PC-9 (cell line): ENCODE data around the gene B3GALT4. TPM values are rescaled to one million over a fixed set of nuclear protein-coding genes. Genes with fewer than 3 reads are reported as not detected.

Experiments
- BruUV-seq: library from RNA; stranded (reverse); fragments of 400-500 nt; replicated peaks from 2 replicates; lab custom pipeline; 2021; lab: Mats Ljungman, UMichigan
- CTCF ChIA-PET: fragments of 300-600 bp; sonication (Branson Sonifier 250); formaldehyde crosslinking; loops from one replicate; lab custom pipeline; 2022; ENCODE audit warnings: antibody characterized with exemption; lab: Charles Lee
- POLR2A ChIA-PET: fragments of 300-600 bp; sonication (Branson Sonifier 250); formaldehyde crosslinking; loops from one replicate; lab custom pipeline; 2022; ENCODE audit warnings: antibody characterized with exemption; ENCODE audit not compliant: unreplicated experiment; lab: Charles Lee
- DNase-seq, 2 experiments: peaks; one replicate each; pipeline versions ENCODE4 v3.0.0 to v3.0.0-alpha.2; 2015 to 2022; ENCODE audit warnings: mixed read lengths in 1 of 2
- H2AFZ ChIP-seq: fragments of 200-600 bp; sonication (generic); 2 replicates; pipeline ENCODE4 v1.8.1; 2017; ENCODE audit warnings: antibody characterized with exemption
- H3F3A ChIP-seq: fragments of 200-600 bp; sonication (generic); 2 replicates; pipeline ENCODE4 v1.8.1; 2017; ENCODE audit warnings: antibody characterized with exemption, mild to moderate bottlenecking, low read depth; ENCODE audit not compliant: insufficient read depth
- H3K27ac ChIP-seq: fragments of 200-600 bp; sonication (generic); 2 replicates; pipeline ENCODE4 v1.6.1; 2016; ENCODE audit warnings: mixed run types
- H3K27me3 ChIP-seq: fragments of 200-600 bp; sonication (generic); 2 replicates; pipeline ENCODE4 v1.6.1; 2016; ENCODE audit warnings: low read depth, mixed run types; ENCODE audit not compliant: insufficient read depth
- H3K36me3 ChIP-seq: fragments of 200-600 bp; sonication (generic); 2 replicates; pipeline ENCODE4 v1.6.1; 2016; ENCODE audit warnings: low read depth, mixed run types
- H3K4me1 ChIP-seq: fragments of 200-600 bp; sonication (generic); replicated peaks from 2 replicates; pipeline ENCODE4 v1.6.1; 2016; ENCODE audit warnings: mixed run types; ENCODE audit not compliant: insufficient read depth
- H3K4me2 ChIP-seq: fragments of 200-600 bp; sonication (generic); 2 replicates; pipeline ENCODE4 v1.6.1; 2017; ENCODE audit warnings: mixed run types
- H3K4me3 ChIP-seq: fragments of 200-600 bp; sonication (generic); 2 replicates; pipeline ENCODE4 v1.6.1; 2016; ENCODE audit warnings: mixed run types
- H3K79me2 ChIP-seq: fragments of 200-600 bp; sonication (generic); 2 replicates; pipeline ENCODE4 v1.6.1; 2017; ENCODE audit warnings: low read depth, mixed run types
- H3K9me2 ChIP-seq: fragments of 200-600 bp; sonication (generic); 2 replicates; pipeline ENCODE4 v1.8.1; 2017; ENCODE audit warnings: mild to moderate bottlenecking; ENCODE audit not compliant: insufficient read depth
- H3K9me3 ChIP-seq: fragments of 200-600 bp; sonication (generic); 2 replicates; pipeline ENCODE4 v1.8.1; 2016; ENCODE audit warnings: low read depth; ENCODE audit not compliant: insufficient read depth
- H4K20me1 ChIP-seq: fragments of 200-600 bp; sonication (generic); 2 replicates; pipeline ENCODE4 v1.8.1; 2017; ENCODE audit not compliant: insufficient read depth
- EZH2 ChIP-seq: fragments of 200-600 bp; sonication (generic); IDR thresholded peaks from 2 replicates; pipeline ENCODE4 v1.8.0; 2017; ENCODE audit warnings: antibody characterized with exemption, low read depth
- intact Hi-C: fragments of 100-400 bp; cut with micrococcal nuclease; formaldehyde crosslinking; loops from one replicate; pipeline ENCODE4 v1.10.0; 2022; ENCODE audit not compliant: unreplicated experiment
- total RNA-seq: library from RNA; stranded (reverse); gene quantifications from 2 replicates; pipeline ENCODE4 v1.2.3, GENCODE V29; 2021
- TF ChIP-seq, protein P1 (sequence below): fragments of 200-600 bp; sonication (generic); conservative IDR thresholded peaks from 2 replicates; pipeline ENCODE4 v1.6.1; 2017; ENCODE audit warnings: mixed run types, antibody characterized with exemption, mild to moderate bottlenecking, moderate library complexity

The B3GALT4 gene
- total RNA-seq, 1 experiment from 2014 or later, result 10.3 TPM

DNA sequence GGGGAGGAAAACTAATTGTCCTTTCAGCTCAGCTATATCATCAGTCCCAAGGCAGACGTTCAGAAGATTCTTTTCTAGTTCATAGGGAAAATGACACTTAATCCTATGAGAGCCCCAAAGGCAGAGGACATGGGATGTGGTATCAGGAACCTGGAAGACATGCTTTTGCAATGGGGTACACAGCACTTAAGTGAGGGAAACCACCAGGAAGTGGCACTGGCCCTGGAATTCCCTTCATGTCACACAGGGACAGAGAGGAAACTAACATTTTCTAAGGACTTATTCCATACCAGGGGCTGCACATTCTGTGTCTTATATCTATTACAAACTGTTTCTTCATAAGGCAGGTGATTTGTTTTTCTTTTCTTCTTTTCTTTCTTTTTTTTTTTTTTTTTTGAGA, 33.4 kb upstream of the B3GALT4 start:
- DNase-seq, result no peak
- peaks cover 67% of the 10 kb centered on the region for H3K27me3 ChIP-seq
- no peak overlapping the region for H3K4me2 ChIP-seq
- intact Hi-C loops, result no loop called here
- H3K36me3 ChIP-seq, result no peaks in the 10 kb centered on the region
- no peaks in the 10 kb centered on the region for H4K20me1 ChIP-seq
- H2AFZ ChIP-seq, result no peak overlapping the region
- no peak overlapping the region for H3K27ac ChIP-seq
- POLR2A ChIA-PET, result no interaction called here
- peaks cover 1% of the 10 kb centered on the region for H3K4me1 ChIP-seq
- no peaks in the 10 kb centered on the region for H3K9me3 ChIP-seq
- H3K79me2 ChIP-seq, result no peaks in the 10 kb centered on the region
- no peaks in the 10 kb centered on the region for H3K9me2 ChIP-seq
- TF ChIP-seq, protein P1, sequence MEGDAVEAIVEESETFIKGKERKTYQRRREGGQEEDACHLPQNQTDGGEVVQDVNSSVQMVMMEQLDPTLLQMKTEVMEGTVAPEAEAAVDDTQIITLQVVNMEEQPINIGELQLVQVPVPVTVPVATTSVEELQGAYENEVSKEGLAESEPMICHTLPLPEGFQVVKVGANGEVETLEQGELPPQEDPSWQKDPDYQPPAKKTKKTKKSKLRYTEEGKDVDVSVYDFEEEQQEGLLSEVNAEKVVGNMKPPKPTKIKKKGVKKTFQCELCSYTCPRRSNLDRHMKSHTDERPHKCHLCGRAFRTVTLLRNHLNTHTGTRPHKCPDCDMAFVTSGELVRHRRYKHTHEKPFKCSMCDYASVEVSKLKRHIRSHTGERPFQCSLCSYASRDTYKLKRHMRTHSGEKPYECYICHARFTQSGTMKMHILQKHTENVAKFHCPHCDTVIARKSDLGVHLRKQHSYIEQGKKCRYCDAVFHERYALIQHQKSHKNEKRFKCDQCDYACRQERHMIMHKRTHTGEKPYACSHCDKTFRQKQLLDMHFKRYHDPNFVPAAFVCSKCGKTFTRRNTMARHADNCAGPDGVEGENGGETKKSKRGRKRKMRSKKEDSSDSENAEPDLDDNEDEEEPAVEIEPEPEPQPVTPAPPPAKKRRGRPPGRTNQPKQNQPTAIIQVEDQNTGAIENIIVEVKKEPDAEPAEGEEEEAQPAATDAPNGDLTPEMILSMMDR, result no peak
- TF ChIP-seq EZH2, result no peak
- H3F3A ChIP-seq, result peaks cover under 1% of the 10 kb centered on the region
- CTCF ChIA-PET, result no interaction called here
- no peak overlapping the region for H3K4me3 ChIP-seq
- no TSS peak for BruUV-seq

DNA sequence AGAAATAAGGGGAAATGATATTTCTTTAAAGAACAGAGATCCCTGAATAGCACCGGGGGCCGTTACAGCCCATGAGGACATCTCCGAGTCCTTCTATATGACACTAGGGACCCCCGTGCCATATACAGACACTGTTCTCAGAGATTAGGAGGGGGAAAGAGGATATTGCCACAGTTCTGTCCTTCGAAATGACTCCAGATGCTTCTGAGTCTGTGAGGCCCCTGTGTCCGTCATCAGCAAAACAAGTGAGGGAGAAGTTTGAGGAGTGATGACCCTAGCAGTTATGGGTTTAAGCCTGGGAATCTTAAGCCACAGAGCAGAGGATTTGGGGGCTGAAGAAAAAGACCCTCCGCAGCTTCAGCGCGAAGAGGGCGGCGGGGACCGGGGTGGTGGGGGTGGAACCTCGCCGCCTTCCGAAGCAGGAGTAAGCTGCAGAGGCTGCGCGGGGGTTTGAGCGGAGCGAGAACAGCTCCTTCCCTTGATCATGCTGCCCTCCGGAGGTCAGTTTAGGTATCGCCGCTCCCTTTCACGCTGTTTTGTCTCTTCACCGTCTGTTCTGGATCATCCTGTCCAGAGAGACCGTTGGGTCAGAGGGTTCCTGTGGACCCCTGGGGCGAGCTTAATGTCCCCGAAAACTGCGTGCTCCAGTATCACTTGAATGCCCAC, 28.8 kb upstream of the B3GALT4 start:
- Histone ChIP-seq H3K4me1 (peaks cover 28% of the 10 kb centered on the region), H3K27me3 (peaks cover 23% of the 10 kb centered on the region), H3K4me3 (peak overlapping the region; percentile 69), H3K4me2 (peak overlapping the region; percentile 94), H3F3A (peaks cover 33% of the 10 kb centered on the region), H3K27ac (no peak overlapping the region), H3K9me3 (no peaks in the 10 kb centered on the region), H3K79me2 (no peaks in the 10 kb centered on the region), H2AFZ (peak overlapping the region; percentile 76), H3K36me3 (peaks cover 12% of the 10 kb centered on the region; the same call in 1 of the 2 replicates), H4K20me1 (no peaks in the 10 kb centered on the region), H3K9me2 (no peaks in the 10 kb centered on the region)
- peak; percentile 52 to 83 for DNase-seq
- POLR2A ChIA-PET, result no interaction called here
- CTCF ChIA-PET, result interaction anchor here (0.6 to 0.7 kb wide), 5 partner anchors 40 to 1003 kb away, joined by 3 to 11 read pairs (median 3); partner anchors contain the start of genes RING1 and TAP2
- no peak for TF ChIP-seq EZH2
- TF ChIP-seq, protein P1, result peak; percentile 90
- BruUV-seq, result no TSS peak
- intact Hi-C loops, result loop anchor here (1.0 to 5.0 kb wide), 5 partner anchors 47 to 363 kb away; partner anchors contain the start of genes RXRB and SLC39A7

DNA sequence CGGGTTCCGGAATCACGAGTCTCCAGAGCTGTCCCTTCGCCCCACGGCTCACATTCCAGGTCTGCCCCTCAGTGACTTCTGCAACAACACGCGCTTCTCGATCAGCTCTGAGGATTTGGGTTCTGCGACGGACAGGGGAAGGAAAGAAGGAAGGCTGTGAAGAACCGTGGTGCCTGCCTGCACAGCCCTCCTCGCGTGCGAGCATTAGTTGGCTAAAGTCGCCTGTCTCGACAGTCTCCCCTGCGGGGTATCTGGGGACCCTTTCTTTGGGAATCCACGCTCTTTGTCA, 28.3 kb upstream of the B3GALT4 start:
- no peaks in the 10 kb centered on the region for H3K9me3 ChIP-seq
- H4K20me1 ChIP-seq, result no peaks in the 10 kb centered on the region
- H3K4me3 ChIP-seq, result peak overlapping the region; percentile 69
- no peak overlapping the region for H3K27ac ChIP-seq
- ChIA-PET CTCF (interaction anchor here (0.6 kb wide), 2 partner anchors 11 to 40 kb away, joined by 4 read pairs; partner anchors contain the start of gene WDR46), POLR2A (no interaction called here)
- BruUV-seq, result TSS peak; percentile 62
- DNase-seq, result no peak
- H3F3A ChIP-seq, result peaks cover 34% of the 10 kb centered on the region
- peak overlapping the region; percentile 71 for H2AFZ ChIP-seq
- H3K36me3 ChIP-seq, result peaks cover 12% of the 10 kb centered on the region; the same call in 1 of the 2 replicates
- H3K4me1 ChIP-seq, result peaks cover 28% of the 10 kb centered on the region
- no peak for TF ChIP-seq EZH2
- TF ChIP-seq, protein P1, result peak; percentile 57; the same call in 1 of the 2 replicates
- H3K9me2 ChIP-seq, result no peaks in the 10 kb centered on the region
- H3K4me2 ChIP-seq, result peak overlapping the region; percentile 94
- intact Hi-C loops, result loop anchor here (1.0 to 5.0 kb wide), 5 partner anchors 48 to 363 kb away; partner anchors contain the start of genes RXRB and SLC39A7
- H3K79me2 ChIP-seq, result no peaks in the 10 kb centered on the region
- peaks cover 18% of the 10 kb centered on the region for H3K27me3 ChIP-seq
